HFF-Myc (cell line): ENCODE measurements around the gene NLRC5.

Experiments
- DNase-seq: peaks from one replicate; pipeline ENCODE4 v3.0.0-alpha.2; 2011; ENCODE audit warnings: low read depth; ENCODE audit errors: extremely low read depth
- H3K4me3 ChIP-seq: replicated peaks from 2 replicates; pipeline ENCODE4 v1.5.1; 2011; ENCODE audit warnings: low read depth, mild to moderate bottlenecking, control low read depth, low read length
- TF ChIP-seq, protein P1 (sequence below): IDR thresholded peaks from 2 replicates; pipeline ENCODE4 v1.5.1; 2012; ENCODE audit warnings: mild to moderate bottlenecking, low read depth, low read length, control low read depth; ENCODE audit errors: missing control alignments

Gene NLRC5

DNA sequence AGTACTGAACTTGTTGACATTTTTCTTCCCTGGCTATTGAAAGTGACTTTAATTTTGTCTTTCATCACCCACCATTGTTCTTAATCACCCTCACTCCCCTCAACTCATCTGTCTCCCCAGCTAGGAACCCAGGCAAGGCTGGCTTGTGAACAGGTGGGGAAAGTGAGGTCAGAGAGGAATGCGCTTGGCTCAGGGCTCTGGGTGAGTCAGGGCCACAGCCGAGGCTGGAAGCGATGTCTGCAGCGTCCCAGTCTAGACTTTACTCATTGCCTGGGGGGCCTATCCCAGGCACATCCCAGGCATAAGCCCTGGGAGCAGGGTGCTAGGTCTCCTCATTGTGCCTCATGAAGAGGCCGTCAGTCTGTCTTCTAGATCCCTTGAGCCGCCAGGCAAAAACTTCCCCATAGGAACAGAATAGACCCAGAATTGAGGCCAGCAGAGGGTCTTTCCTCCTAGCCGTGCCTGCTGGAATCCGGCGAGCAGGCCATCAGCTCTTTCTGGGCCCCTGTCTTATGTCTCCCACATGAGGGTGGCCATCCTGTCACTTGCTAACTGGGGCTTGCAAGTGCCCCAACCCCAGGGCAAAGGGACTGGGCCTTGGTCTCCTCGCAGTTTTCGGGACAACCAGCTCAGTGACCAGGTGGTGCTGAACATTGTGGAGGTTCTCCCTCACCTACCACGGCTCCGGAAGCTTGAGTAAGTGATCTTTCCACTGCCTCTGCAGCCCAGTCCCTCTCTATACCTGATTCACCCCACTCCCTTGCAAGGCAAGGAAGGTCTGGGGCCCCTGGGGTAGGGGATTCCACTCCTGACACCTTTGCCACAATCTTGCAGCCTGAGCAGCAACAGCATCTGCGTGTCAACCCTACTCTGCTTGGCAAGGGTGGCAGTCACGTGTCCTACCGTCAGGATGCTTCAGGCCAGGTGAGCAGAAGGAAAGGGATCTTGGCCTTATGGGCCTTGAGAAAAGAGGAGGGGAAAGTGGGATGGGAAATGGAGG, 40.1 kb downstream of the NLRC5 start:
- no peak for DNase-seq
- H3K4me3 ChIP-seq: no peak overlapping the region
- TF ChIP-seq, protein P1, sequence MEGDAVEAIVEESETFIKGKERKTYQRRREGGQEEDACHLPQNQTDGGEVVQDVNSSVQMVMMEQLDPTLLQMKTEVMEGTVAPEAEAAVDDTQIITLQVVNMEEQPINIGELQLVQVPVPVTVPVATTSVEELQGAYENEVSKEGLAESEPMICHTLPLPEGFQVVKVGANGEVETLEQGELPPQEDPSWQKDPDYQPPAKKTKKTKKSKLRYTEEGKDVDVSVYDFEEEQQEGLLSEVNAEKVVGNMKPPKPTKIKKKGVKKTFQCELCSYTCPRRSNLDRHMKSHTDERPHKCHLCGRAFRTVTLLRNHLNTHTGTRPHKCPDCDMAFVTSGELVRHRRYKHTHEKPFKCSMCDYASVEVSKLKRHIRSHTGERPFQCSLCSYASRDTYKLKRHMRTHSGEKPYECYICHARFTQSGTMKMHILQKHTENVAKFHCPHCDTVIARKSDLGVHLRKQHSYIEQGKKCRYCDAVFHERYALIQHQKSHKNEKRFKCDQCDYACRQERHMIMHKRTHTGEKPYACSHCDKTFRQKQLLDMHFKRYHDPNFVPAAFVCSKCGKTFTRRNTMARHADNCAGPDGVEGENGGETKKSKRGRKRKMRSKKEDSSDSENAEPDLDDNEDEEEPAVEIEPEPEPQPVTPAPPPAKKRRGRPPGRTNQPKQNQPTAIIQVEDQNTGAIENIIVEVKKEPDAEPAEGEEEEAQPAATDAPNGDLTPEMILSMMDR: no peak

DNA sequence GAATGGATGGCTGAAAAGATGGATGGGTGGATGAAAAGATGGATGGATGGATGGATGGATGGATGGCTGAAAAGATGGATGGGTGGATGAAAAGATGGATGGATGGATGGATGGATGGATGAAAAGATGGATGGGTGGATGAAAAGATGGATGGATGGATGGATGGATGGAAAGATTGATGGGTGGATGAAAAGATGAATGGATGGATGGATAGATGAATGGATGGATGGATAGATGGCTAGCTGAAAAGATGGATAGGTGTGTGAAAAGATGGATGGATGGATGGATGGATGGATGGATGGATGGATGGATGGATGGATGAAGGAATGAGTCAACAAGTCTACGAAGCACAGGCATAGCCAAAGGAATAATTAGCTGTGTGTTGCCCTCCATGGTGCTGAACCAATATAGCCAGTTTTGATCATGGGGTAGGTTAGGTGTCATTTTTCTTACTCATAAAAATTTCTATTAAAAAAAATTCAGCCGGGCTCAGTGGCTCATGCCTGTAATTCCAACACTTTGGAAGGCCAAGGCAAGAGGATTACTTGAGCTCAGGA, 41.1 kb downstream of the NLRC5 start:
- no peak for DNase-seq
- TF ChIP-seq, protein P1: no peak
- H3K4me3 ChIP-seq: no peak overlapping the region

DNA sequence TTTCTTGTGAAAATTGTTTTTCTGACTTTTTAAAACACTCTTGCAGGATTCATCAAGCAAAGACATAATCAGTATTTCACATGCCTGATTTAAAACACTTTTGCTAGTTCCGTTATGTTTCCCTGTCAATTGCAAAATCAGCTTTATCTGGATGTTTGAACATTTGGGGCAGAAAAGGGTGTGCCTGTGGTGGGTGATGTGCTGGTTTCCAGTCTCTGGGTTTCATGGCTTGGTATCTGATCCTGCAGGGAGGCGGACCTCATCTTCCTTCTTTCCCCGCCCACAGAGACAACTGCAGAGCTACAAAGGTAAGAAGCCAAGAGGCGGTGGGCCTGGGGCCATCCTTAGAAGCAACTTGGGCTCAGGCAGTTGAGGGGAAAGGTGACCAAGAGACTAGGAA, 41.8 kb downstream of the NLRC5 start:
- H3K4me3 ChIP-seq: no peak overlapping the region
- no peak for DNase-seq
- TF ChIP-seq, protein P1: no peak

DNA sequence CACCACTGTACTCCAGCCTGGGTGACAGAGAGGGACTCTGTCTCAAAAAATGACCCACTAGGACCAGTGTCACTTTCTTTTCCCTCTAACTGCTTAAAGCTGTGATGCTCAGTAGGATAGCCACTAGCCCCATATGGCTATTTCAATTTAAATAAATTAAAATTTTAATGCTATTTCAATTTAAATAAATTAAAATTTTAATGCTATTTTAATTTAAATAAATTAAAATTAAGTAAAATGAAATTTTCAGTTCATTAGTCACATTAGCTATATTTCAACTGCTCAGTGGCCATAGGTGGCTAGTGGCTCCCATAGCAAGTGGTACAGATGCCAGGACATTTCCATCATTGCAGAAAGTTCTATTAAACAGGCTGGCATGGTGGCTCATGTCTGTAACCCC, 43.0 kb downstream of the NLRC5 start:
- no peak overlapping the region for H3K4me3 ChIP-seq
- TF ChIP-seq, protein P1: no peak
- DNase-seq: no peak

DNA sequence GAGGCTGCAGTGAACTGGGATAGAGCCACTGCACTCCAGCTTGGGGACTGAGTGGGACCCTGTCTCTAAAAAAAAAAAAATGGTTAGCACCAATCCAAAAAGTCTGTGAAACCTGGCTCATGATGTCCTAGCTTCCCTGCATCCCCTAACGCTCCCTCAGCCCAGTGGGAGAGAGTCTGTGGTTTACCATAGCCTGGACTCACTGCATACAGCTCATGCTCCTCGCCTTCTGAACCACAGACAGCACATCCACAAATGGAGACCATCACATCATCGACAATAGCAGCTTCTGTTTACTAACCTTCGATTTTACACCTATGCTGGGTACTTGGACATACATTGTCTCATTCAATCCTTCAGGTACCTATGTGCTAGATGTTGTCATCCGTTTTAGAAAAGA, 43.6 kb downstream of the NLRC5 start:
- TF ChIP-seq, protein P1: no peak
- DNase-seq: no peak
- no peak overlapping the region for H3K4me3 ChIP-seq

DNA sequence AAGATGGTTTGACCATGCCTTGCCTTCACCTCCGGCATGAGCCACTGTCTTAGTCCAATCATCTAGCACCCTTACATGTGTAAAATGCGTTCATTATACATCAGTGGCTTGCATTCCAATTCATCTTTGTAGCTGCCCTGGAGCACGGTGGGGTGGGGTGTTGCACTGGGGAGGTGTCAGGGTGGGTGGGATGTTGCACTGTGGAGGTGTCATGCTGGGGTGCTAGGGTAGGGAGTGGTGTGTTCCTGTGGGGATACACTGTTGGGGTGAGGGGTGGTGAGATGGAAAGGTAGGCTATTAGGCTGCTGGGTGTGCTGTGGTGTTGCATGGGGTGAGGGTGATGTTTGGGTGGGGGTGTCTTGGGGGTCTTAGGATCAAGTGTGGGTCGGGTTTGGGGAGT, 47.0 kb downstream of the NLRC5 start:
- H3K4me3 ChIP-seq: no peak overlapping the region
- TF ChIP-seq, protein P1: no peak
- DNase-seq: no peak
